Liver (tissue), 9 donors: Measurements from ENCODE around the gene MNAT1. TPM values are rescaled to one million over a fixed set of nuclear protein-coding genes. Genes with fewer than 3 reads are reported as not detected.

Experiments used
- DNase-seq: peaks from one replicate; pipeline ENCODE4 v3.0.0-alpha.2; 2017; ENCODE audit warnings: low spot score
- H3K27ac ChIP-seq, 2 donors: one replicate each; pipeline ENCODE4 v1.7.0; 2013; ENCODE audit warnings: inconsistent platforms in 2 of 2, low read length in 2 of 2, control low read depth in 1 of 2, low read depth in 1 of 2, mild to moderate bottlenecking in 1 of 2
- H3K27me3 ChIP-seq, 4 donors: one replicate each; pipeline versions ENCODE4 v1.6.1 to v1.7.0; 2013; ENCODE audit warnings: low read length in 3 of 4, inconsistent platforms in 1 of 4, mild to moderate bottlenecking in 1 of 4, moderate library complexity in 1 of 4; ENCODE audit not compliant: control insufficient read depth in 4 of 4, insufficient read depth in 4 of 4
- H3K36me3 ChIP-seq, 4 donors: one replicate each; pipeline versions ENCODE4 v1.6.1 to v1.7.0; 2013; ENCODE audit warnings: low read length in 3 of 4, mild to moderate bottlenecking in 3 of 4, low read depth in 1 of 4, moderate library complexity in 1 of 4; ENCODE audit not compliant: control insufficient read depth in 4 of 4, insufficient read depth in 3 of 4
- H3K4me1 ChIP-seq, 4 donors: one replicate each; pipeline versions ENCODE4 v1.6.1 to v1.7.0; 2013; ENCODE audit warnings: low read length in 3 of 4, mild to moderate bottlenecking in 3 of 4, moderate library complexity in 1 of 4; ENCODE audit not compliant: control insufficient read depth in 4 of 4, insufficient read depth in 4 of 4
- H3K4me3 ChIP-seq, 3 donors: one replicate each; pipeline versions ENCODE4 v1.6.1 to v1.7.0; 2013; ENCODE audit warnings: low read length in 3 of 3, control low read depth in 1 of 3, low read depth in 1 of 3, mild to moderate bottlenecking in 1 of 3
- H3K9ac ChIP-seq, 2 donors: one replicate each; pipeline ENCODE4 v1.7.0; 2013; ENCODE audit warnings: low read length in 2 of 2, mild to moderate bottlenecking in 2 of 2, moderate library complexity in 2 of 2, control low read depth in 1 of 2, low read depth in 1 of 2
- H3K9me3 ChIP-seq, 4 donors: one replicate each; pipeline versions ENCODE4 v1.6.1 to v1.7.0; 2013; ENCODE audit warnings: low read length in 3 of 4; ENCODE audit not compliant: control insufficient read depth in 4 of 4
- ATF3 ChIP-seq: IDR thresholded peaks from 2 replicates; pipeline ENCODE4 v1.6.1; 2016; ENCODE audit warnings: antibody characterized with exemption
- CTCF ChIP-seq: fragments of 150-350 bp; IDR thresholded peaks from 2 replicates; pipeline ENCODE4 v1.5.1; 2017; ENCODE audit warnings: improper control_type of control experiment, low read depth, low read length; ENCODE audit not compliant: missing input control
- EGR1 ChIP-seq, 2 donors: IDR thresholded peaks; 2 replicates each; pipeline ENCODE4 v1.6.1; 2016 to 2018; ENCODE audit warnings: antibody characterized with exemption in 2 of 2, low read depth in 2 of 2
- FOXA1 ChIP-seq: IDR thresholded peaks from 2 replicates; pipeline ENCODE4 v1.6.1; 2016; ENCODE audit warnings: antibody characterized with exemption
- FOXA2 ChIP-seq: IDR thresholded peaks from 2 replicates; pipeline ENCODE4 v1.6.1; 2016; ENCODE audit warnings: antibody characterized with exemption
- GABPA ChIP-seq, 2 donors: IDR thresholded peaks in 1 of 2; conservative IDR thresholded peaks in 1 of 2; 2 replicates each; pipeline ENCODE4 v1.6.1; 2016; ENCODE audit warnings: antibody characterized with exemption in 2 of 2, mild to moderate bottlenecking in 1 of 2, moderate library complexity in 1 of 2
- HNF4A ChIP-seq, 2 donors: conservative IDR thresholded peaks; 2 replicates each; pipeline ENCODE4 v1.6.1; 2016; ENCODE audit warnings: antibody characterized with exemption in 2 of 2, mild to moderate bottlenecking in 2 of 2
- HNF4G ChIP-seq: IDR thresholded peaks from 2 replicates; pipeline ENCODE4 v1.6.1; 2016; ENCODE audit warnings: antibody characterized with exemption
- JUND ChIP-seq, 2 donors: IDR thresholded peaks; 2 replicates each; pipeline ENCODE4 v1.6.1; 2016; ENCODE audit warnings: antibody characterized with exemption in 2 of 2
- MAX ChIP-seq: IDR thresholded peaks from 2 replicates; pipeline ENCODE4 v1.6.1; 2016; ENCODE audit warnings: antibody characterized with exemption
- NR2F2 ChIP-seq: IDR thresholded peaks from 2 replicates; pipeline ENCODE4 v1.6.1; 2016; ENCODE audit warnings: antibody characterized with exemption
- RAD21 ChIP-seq, 2 donors: IDR thresholded peaks; 2 replicates each; pipeline ENCODE4 v1.6.1; 2016; ENCODE audit warnings: antibody characterized with exemption in 2 of 2, mild to moderate bottlenecking in 2 of 2
- REST ChIP-seq: IDR thresholded peaks from 2 replicates; pipeline ENCODE4 v1.6.1; 2016; ENCODE audit warnings: antibody characterized with exemption, mild to moderate bottlenecking
- RXRA ChIP-seq, 2 donors: IDR thresholded peaks; 2 replicates each; pipeline ENCODE4 v1.6.1; 2017 to 2018; ENCODE audit warnings: antibody characterized with exemption in 2 of 2, mild to moderate bottlenecking in 1 of 2
- SP1 ChIP-seq: IDR thresholded peaks from 2 replicates; pipeline ENCODE4 v1.6.1; 2018; ENCODE audit warnings: antibody characterized with exemption, mild to moderate bottlenecking
- TAF1 ChIP-seq: conservative IDR thresholded peaks from 2 replicates; pipeline ENCODE4 v1.6.1; 2016; ENCODE audit warnings: antibody characterized with exemption, mild to moderate bottlenecking
- YY1 ChIP-seq: IDR thresholded peaks from 2 replicates; pipeline ENCODE4 v1.6.1; 2016; ENCODE audit warnings: antibody characterized with exemption, mild to moderate bottlenecking
- ZBTB33 ChIP-seq: IDR thresholded peaks from 2 replicates; pipeline ENCODE4 v1.6.1; 2016; ENCODE audit warnings: antibody characterized with exemption
- WGBS: extraction: QIAGEN DNeasy Blood & Tissue Kit; methylation state at CpG from one replicate; pipeline ENCODE4 v1.1.7; 2013; 5-methylcytosine and 5-hydroxymethylcytosine counted together
- polyA plus RNA-seq, 2 donors: library from polyadenylated mRNA; stranded (reverse) in 1 of 2; unstranded in 1 of 2; fragments of 200-250 nt in 1 of 2; fragments of >200 nt in 1 of 2; fragmentation: Nextera tagmentation in 1 of 2; extraction: Ambion mirVana in 1 of 2; gene quantifications; one replicate each; pipeline versions ENCODE4 v1.2.1 to v1.2.3, GENCODE V29; 2013 to 2015
- total RNA-seq, 2 donors: library from RNA; depleted of rRNA; stranded (reverse); fragments of >200 nt; gene quantifications; one replicate each; pipeline ENCODE4 v1.2.3, GENCODE V29; 2014
- donor health status: healthy.
- donor health status: healthy.
- donor health status: healthy.
- donor health status: healthy.
- donor health status: healthy.

MNAT1 gene
- total and polyA plus RNA-seq, 4 donors: 8.9 to 18.5 (median 14.6) TPM

GRCh38 chr14:60977847-60978246, 243.3 kb downstream of the MNAT1 start (continued):
- TF ChIP-seq MAX (no peak), YY1 (no peak), JUND (IDR thresholded peaks at IDR 0.05) (no peak), GABPA (IDR thresholded peaks at IDR 0.05 in 1 of 2, conservative IDR thresholded peaks at IDR 0.05 in 1 of 2) (no peak)

GRCh38 chr14:60980811-60981632, 246.5 kb downstream of the MNAT1 start, which contains the start of the genes SLC38A6 and TRMT5:
TSS of gene SLC38A6 (plus strand) at chr14:60981245. CDS start at chr14:60981278, 33 bp downstream.
TSS of gene TRMT5 (minus strand) at chr14:60981079. CDS start at chr14:60980973, 106 bp downstream.
- TF ChIP-seq EGR1 (IDR thresholded peaks at IDR 0.05; ENCODE audit: low read depth in 2 of 2) (peak in 1 of 2 donors; percentile 12), REST (peak; percentile 94), TAF1 (peak; percentile 73), RAD21 (IDR thresholded peaks at IDR 0.05) (peak; percentile 29 to 64), YY1 (peak; percentile 94), NR2F2 (peak; percentile 73), HNF4G (no peak), GABPA (IDR thresholded peaks at IDR 0.05 in 1 of 2, conservative IDR thresholded peaks at IDR 0.05 in 1 of 2) (peak in 1 of 2 donors; percentile 65), ATF3 (peak; percentile 56), MAX (peak; percentile 96), FOXA2 (no peak), HNF4A (conservative IDR thresholded peaks at IDR 0.05) (peak in 1 of 2 donors; percentile 30), SP1 (peak; percentile 83), FOXA1 (no peak), RXRA (IDR thresholded peaks at IDR 0.05) (peak; percentile 61 to 74), ZBTB33 (peak; percentile 97), CTCF (no peak), JUND (IDR thresholded peaks at IDR 0.05) (peak in 1 of 2 donors; percentile 27)
- Histone ChIP-seq H3K4me1 (peaks cover 2 to 19% (median 15%) of the 10 kb centered on the region in 4 donors), H3K36me3 (peaks cover 0 to 3% (median 2%) of the 10 kb centered on the region in 4 donors), H3K9me3 (no peaks in the 10 kb centered on the region), H3K27ac (peak within 1 kb of the TSS; percentile 60 to 91), H3K4me3 (peak within 1 kb of the TSS; percentile 62 to 94 (median 88)), H3K27me3 (no peaks in the 10 kb centered on the region), H3K9ac (peak within 1 kb of the TSS; percentile 58 to 89)
- WGBS: under 1% methylated on average over 59 of the region's 59 CpGs
- peak; percentile 95 for DNase-seq
